Measurements from ENCODE around the gene AP1G2.

GRCh38 chr14:23561259-23561658, 6.3 kb downstream of the AP1G2 start:
- TF ChIP-seq POLR2A (IDR thresholded peaks at IDR 0.05) (no peak), CTCF (IDR thresholded peaks at IDR 0.05) (no peak)

Data from uterus (tissue), 2 donors.